Right cardiac atrium (tissue), 5 donors: Measurements from ENCODE around the gene VPS13D. TPM values are rescaled to one million over a fixed set of nuclear protein-coding genes. Genes with fewer than 3 reads are reported as not detected.

Experiments
- ATAC-seq, 2 donors: fragments of 200-7000 bp; cut with Tn5 transposase; one replicate each; pipeline versions ENCODE4 v1.8.0 to v1.9.1; 2020; ENCODE audit warnings: moderate library complexity in 2 of 2, mild to moderate bottlenecking in 1 of 2
- DNase-seq, 3 donors: peaks; one replicate each; pipeline ENCODE4 v3.0.0-alpha.2; 2020
- H3K27ac ChIP-seq: one replicate; pipeline ENCODE4 v1.5.1; 2013; ENCODE audit warnings: mild to moderate bottlenecking, low read length, control low read depth, moderate library complexity
- H3K27me3 ChIP-seq: one replicate; pipeline ENCODE4 v1.6.1; 2013; ENCODE audit not compliant: control insufficient read depth, insufficient read depth
- H3K4me1 ChIP-seq: one replicate; pipeline ENCODE4 v1.6.1; 2013; ENCODE audit warnings: low read length; ENCODE audit not compliant: control insufficient read depth, insufficient read depth
- H3K4me3 ChIP-seq: one replicate; pipeline ENCODE4 v1.5.1; 2013; ENCODE audit warnings: low read length, control low read depth
- H3K9me3 ChIP-seq: one replicate; pipeline ENCODE4 v1.6.1; 2013; ENCODE audit warnings: low read length; ENCODE audit not compliant: control insufficient read depth
- WGBS: extraction: QIAGEN DNeasy Blood & Tissue Kit; methylation state at CpG from one replicate; pipeline ENCODE4 v1.1.7; 2013; 5-methylcytosine and 5-hydroxymethylcytosine counted together
- intact Hi-C, 4 donors: fragments of 100-400 bp; cut with DNase I; formaldehyde crosslinking; loops; one replicate each; pipeline versions ENCODE4 v1.11.0 to v1.14.0; 2022 to 2023
- polyA plus RNA-seq: library from polyadenylated mRNA; stranded (reverse); fragments of 200-250 nt; gene quantifications from one replicate; pipeline ENCODE4 v1.2.3, GENCODE V29; 2013
- total RNA-seq, 4 donors: library from RNA; stranded (reverse); fragmentation: NEBNext Ultra II Directional; extraction: Animal tissue kit (Norgen Biotek cat#: 25700); gene quantifications; one replicate each; pipeline ENCODE4 v1.2.1, GENCODE V29; 2021
- donor health status: healthy with polysubstance abuse.
- donor health status: DM: no; HTN: yes; CAD: no.
- donor health status: DM: no; HTN: no; CAD: no.
- donor health status: DM: no; HTN: yes; CAD: no; lungs with severe emphysema.
- donor health status: DM: yes; HTN: yes; CAD: no.

Gene VPS13D
- total and polyA plus RNA-seq, 5 donors, result 25.8 to 56.4 (median 54.8) TPM

- intact Hi-C loops, result loop anchor here in 1 of 4 donors (10.0 kb wide), 1 partner anchor 52 kb away; no protein-coding TSS in a partner anchor
- WGBS, result 91% methylated on average over 9 of the region's 9 CpGs
- no peak overlapping the region for H3K4me3 ChIP-seq
- H3K27me3 ChIP-seq, result no peaks in the 10 kb centered on the region
- no peak overlapping the region for H3K27ac ChIP-seq
- peaks cover 7% of the 10 kb centered on the region for H3K4me1 ChIP-seq
- DNase-seq, result peak in 1 of 3 donors; percentile 6
- no peak for ATAC-seq
- H3K9me3 ChIP-seq, result no peaks in the 10 kb centered on the region
Measured at GRCh38 chr1:12542616-12543592, 313.1 kb downstream of the VPS13D start.

- Histone ChIP-seq H3K27ac (no peak overlapping the region), H3K4me1 (peaks cover 7% of the 10 kb centered on the region), H3K9me3 (no peaks in the 10 kb centered on the region), H3K27me3 (no peaks in the 10 kb centered on the region), H3K4me3 (no peak overlapping the region)
- DNase-seq (no peak), ATAC-seq (no peak)
- intact Hi-C loops, result loop anchor here in 1 of 4 donors (10.0 kb wide), 1 partner anchor 51 kb away; no protein-coding TSS in a partner anchor
- WGBS, result 59% methylated on average over 9 of the region's 9 CpGs
Measured at GRCh38 chr1:12543740-12544154, 313.9 kb downstream of the VPS13D start.

- intact Hi-C loops, result loop anchor here in 1 of 4 donors (10.0 kb wide), 1 partner anchor 50 kb away; no protein-coding TSS in a partner anchor
- Histone ChIP-seq H3K4me1 (peaks cover 9% of the 10 kb centered on the region), H3K4me3 (no peak overlapping the region), H3K27ac (no peak overlapping the region), H3K9me3 (no peaks in the 10 kb centered on the region), H3K27me3 (no peaks in the 10 kb centered on the region)
- 74% methylated on average over 4 of the region's 4 CpGs for WGBS
- ATAC-seq (no peak), DNase-seq (no peak)
Measured at GRCh38 chr1:12544357-12544756, 314.5 kb downstream of the VPS13D start.

GRCh38 chr1:12544992-12545391 is 315.2 kb downstream of the VPS13D start:
- Histone ChIP-seq H3K27me3 (no peaks in the 10 kb centered on the region), H3K4me1 (peaks cover 9% of the 10 kb centered on the region), H3K4me3 (no peak overlapping the region), H3K27ac (no peak overlapping the region), H3K9me3 (no peaks in the 10 kb centered on the region)
- DNase-seq (no peak), ATAC-seq (no peak)
- intact Hi-C loops, result loop anchor here in 1 of 4 donors (10.0 kb wide), 1 partner anchor 50 kb away; no protein-coding TSS in a partner anchor
- WGBS, result 52% methylated on average over 8 of the region's 8 CpGs

- Histone ChIP-seq H3K27ac (peak overlapping the region; percentile 37), H3K4me1 (peaks cover 5% of the 10 kb centered on the region), H3K4me3 (no peak overlapping the region), H3K27me3 (no peaks in the 10 kb centered on the region), H3K9me3 (no peaks in the 10 kb centered on the region)
- peak; percentile 91 to 96 (median 94) for DNase-seq
- WGBS, result 42% methylated on average over 17 of the region's 17 CpGs
- intact Hi-C loops, result loop anchor here in 1 of 4 donors (10.0 kb wide), 1 partner anchor 48 kb away; no protein-coding TSS in a partner anchor
- peak; percentile 73 to 82 for ATAC-seq
Measured at GRCh38 chr1:12546771-12547585, 317.1 kb downstream of the VPS13D start.

- intact Hi-C loops, result loop anchor here in 1 of 4 donors (10.0 kb wide), 1 partner anchor 47 kb away; no protein-coding TSS in a partner anchor
- Histone ChIP-seq H3K4me1 (peaks cover 7% of the 10 kb centered on the region), H3K4me3 (no peak overlapping the region), H3K27me3 (no peaks in the 10 kb centered on the region), H3K9me3 (no peaks in the 10 kb centered on the region), H3K27ac (peak overlapping the region; percentile 37)
- 85% methylated on average over 20 of the region's 20 CpGs for WGBS
- ATAC-seq (peak; percentile 1 to 8), DNase-seq (peak in 2 of 3 donors; percentile 61 to 63)
Measured at GRCh38 chr1:12547586-12548225, 317.9 kb downstream of the VPS13D start.

GRCh38 chr1:12548279-12548972 is 318.6 kb downstream of the VPS13D start:
- intact Hi-C loops, result loop anchor here in 1 of 4 donors (10.0 kb wide), 1 partner anchor 46 kb away; no protein-coding TSS in a partner anchor
- no peak overlapping the region for H3K4me3 ChIP-seq
- DNase-seq (peak in 2 of 3 donors; percentile 60 to 64), ATAC-seq (no peak)
- peaks cover 13% of the 10 kb centered on the region for H3K4me1 ChIP-seq
- no peaks in the 10 kb centered on the region for H3K27me3 ChIP-seq
- H3K9me3 ChIP-seq, result no peaks in the 10 kb centered on the region
- peak overlapping the region; percentile 33 for H3K27ac ChIP-seq
- WGBS, result 85% methylated on average over 14 of the region's 14 CpGs

GRCh38 chr1:12548973-12549459 is 319.2 kb downstream of the VPS13D start:
- H3K4me1 ChIP-seq, result peaks cover 16% of the 10 kb centered on the region
- peak; percentile 70 to 86 (median 86) for DNase-seq
- peak overlapping the region; percentile 75 for H3K27ac ChIP-seq
- WGBS, result 54% methylated on average over 27 of the region's 27 CpGs
- intact Hi-C loops, result loop anchor here in 1 of 4 donors (10.0 kb wide), 1 partner anchor 46 kb away; no protein-coding TSS in a partner anchor
- H3K4me3 ChIP-seq, result no peak overlapping the region
- H3K27me3 ChIP-seq, result no peaks in the 10 kb centered on the region
- peak in 1 of 2 donors; percentile 54 for ATAC-seq
- no peaks in the 10 kb centered on the region for H3K9me3 ChIP-seq

GRCh38 chr1:12549460-12550349 is 319.9 kb downstream of the VPS13D start:
- no peaks in the 10 kb centered on the region for H3K9me3 ChIP-seq
- no peak overlapping the region for H3K4me3 ChIP-seq
- intact Hi-C loops, result loop anchor here in 2 of 4 donors (10.0 kb wide), 2 partner anchors 45 to 65 kb away; partner anchors contain the start of gene DHRS3 (in 1 of the 2)
- H3K27me3 ChIP-seq, result no peaks in the 10 kb centered on the region
- ATAC-seq (peak; percentile 4 to 57), DNase-seq (peak; percentile 76 to 91 (median 87))
- peaks cover 16% of the 10 kb centered on the region for H3K4me1 ChIP-seq
- 45% methylated on average over 31 of the region's 31 CpGs for WGBS
- peak overlapping the region; percentile 75 for H3K27ac ChIP-seq
